ENCODE measurements around the gene ZDHHC20. TPM values are rescaled to one million over a fixed set of nuclear protein-coding genes. Genes with fewer than 3 reads are reported as not detected.
A peak's percentile ranks its signal among the peaks of the same experiment; 100 is the strongest.

The ZDHHC20 gene
- total RNA-seq, 4 donors from 2014 or later: 65.5 to 128 (median 84.4) TPM

DNA sequence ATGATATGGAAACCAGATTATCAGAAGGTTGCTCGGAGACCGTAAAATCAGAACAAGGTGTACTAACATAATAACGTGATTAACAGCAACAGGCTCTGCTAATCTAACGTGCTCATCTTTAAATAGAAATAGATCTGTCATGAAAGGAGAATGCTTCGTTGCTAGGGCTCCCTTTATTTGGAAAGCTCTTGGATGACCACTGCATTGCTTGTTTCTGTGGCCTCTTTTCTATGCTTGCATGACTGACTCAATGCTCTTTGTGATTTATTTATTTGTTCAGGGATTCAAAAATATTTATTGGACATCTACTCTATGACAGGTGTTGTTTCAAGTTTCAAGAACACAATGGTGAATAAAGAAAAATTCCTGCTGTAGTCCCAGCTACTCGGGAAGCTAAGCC, 22.3 kb upstream of the ZDHHC20 start:
- TF ChIP-seq POLR2A (IDR thresholded peaks at IDR 0.05): no peak
- TF ChIP-seq, protein P1, sequence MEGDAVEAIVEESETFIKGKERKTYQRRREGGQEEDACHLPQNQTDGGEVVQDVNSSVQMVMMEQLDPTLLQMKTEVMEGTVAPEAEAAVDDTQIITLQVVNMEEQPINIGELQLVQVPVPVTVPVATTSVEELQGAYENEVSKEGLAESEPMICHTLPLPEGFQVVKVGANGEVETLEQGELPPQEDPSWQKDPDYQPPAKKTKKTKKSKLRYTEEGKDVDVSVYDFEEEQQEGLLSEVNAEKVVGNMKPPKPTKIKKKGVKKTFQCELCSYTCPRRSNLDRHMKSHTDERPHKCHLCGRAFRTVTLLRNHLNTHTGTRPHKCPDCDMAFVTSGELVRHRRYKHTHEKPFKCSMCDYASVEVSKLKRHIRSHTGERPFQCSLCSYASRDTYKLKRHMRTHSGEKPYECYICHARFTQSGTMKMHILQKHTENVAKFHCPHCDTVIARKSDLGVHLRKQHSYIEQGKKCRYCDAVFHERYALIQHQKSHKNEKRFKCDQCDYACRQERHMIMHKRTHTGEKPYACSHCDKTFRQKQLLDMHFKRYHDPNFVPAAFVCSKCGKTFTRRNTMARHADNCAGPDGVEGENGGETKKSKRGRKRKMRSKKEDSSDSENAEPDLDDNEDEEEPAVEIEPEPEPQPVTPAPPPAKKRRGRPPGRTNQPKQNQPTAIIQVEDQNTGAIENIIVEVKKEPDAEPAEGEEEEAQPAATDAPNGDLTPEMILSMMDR (IDR thresholded peaks at IDR 0.05): no peak
- H3K4me3 ChIP-seq (ENCODE audit: low read depth, poor library complexity, severe bottlenecking): no peak overlapping the region
- intact Hi-C loops (cut with DNase I; ENCODE audit: low total_unique reads): loop anchor here (5.0 to 10.0 kb wide), 2 partner anchors 194 to 367 kb away; no protein-coding TSS in a partner anchor
- WGBS, 2 donors: 47 to 48% methylated on average over 6 of the region's 6 CpGs
- DNase-seq (ENCODE audit: low spot score in 2 of 2): no peak

DNA sequence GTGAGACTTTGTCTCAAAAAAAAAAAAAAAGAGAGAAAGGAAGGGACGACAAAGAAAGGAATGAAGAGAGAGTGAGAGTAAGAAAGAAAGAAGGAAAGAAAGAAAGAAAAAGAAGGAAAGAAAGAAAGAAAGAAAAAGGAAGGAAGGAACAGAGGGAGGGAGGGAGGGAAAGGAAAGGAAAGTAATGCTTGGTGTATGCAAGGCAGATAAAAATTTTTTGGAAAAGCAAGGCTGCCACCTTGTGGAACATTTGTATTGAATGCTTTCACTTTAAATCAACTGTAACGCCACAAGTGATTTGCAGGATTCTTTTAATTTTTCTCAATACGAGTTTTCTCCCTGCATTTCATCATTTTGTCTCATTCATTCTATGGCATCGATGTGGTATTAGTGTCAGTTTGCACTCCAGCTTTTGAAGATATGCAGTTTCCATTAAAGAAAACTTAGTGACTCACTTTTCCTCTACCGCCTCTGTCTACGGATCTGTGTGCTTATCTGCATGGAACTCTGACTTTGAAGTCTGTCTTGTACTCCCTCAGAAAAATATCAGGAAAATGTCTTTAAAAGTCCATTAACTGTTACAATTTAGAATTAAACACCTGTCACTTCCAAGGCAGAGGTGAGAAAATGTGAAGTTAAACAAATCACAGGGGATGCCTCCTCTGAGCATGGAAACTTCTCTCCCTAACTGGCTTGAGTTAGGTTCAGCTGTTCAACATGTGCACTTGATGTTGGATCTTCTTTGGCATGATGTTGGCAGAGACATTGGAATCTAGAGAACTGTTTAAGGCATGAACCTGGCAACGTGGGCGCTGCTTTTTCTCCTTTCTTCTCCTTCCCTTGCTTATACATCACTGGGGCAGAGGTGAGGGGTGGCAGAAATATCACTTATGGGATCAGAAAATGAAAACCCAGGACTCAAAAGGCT, 20.0 kb upstream of the ZDHHC20 start:
- DNase-seq (ENCODE audit: low spot score in 2 of 2): peak in 1 of 2 donors; percentile 61
- intact Hi-C loops (cut with DNase I; ENCODE audit: low total_unique reads): loop anchor here (5.0 kb wide), 1 partner anchor 182 kb away; no protein-coding TSS in a partner anchor
- 17 to 19% methylated on average over 8 of the region's 8 CpGs for WGBS, 2 donors
- no peak overlapping the region for H3K4me3 ChIP-seq (ENCODE audit: low read depth, poor library complexity, severe bottlenecking)
- TF ChIP-seq POLR2A (IDR thresholded peaks at IDR 0.05): no peak
- TF ChIP-seq, protein P1 (IDR thresholded peaks at IDR 0.05): no peak

DNA sequence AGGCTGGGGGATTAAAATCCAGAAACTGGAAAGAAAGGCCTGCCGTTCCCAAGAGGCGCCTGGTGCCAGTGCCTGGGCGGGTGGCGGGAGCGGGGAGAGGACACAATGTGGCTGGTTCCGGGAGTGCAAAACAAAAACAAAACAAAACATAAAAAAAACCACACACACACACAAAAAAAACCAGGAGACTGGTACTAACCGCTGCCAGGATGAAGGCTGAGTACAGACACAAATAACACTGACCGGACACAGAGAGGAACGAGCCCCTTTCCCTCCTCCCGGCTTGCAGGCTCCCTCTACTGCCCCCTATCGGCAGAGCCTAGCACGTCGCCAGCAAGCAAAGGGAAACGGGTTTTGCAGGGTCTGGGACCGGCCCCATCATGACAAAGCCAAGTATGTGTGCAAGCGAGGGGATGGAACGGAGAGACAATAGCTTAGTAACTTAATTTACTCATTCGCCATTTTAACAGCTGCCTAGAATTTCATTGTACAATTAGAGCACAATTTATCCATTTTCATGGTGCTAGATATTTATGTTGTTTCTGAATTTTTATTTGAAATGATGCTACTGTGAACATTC, 17.9 kb upstream of the ZDHHC20 start:
- intact Hi-C loops (cut with DNase I; ENCODE audit: low total_unique reads): loop anchor here (5.0 kb wide), 1 partner anchor 180 kb away; no protein-coding TSS in a partner anchor
- no peak for TF ChIP-seq POLR2A (IDR thresholded peaks at IDR 0.05)
- TF ChIP-seq, protein P1 (IDR thresholded peaks at IDR 0.05): peak in 2 of 3 donors; percentile 60 to 90
- 2 to 8% methylated on average over 18 of the region's 18 CpGs for WGBS, 2 donors
- H3K4me3 ChIP-seq (ENCODE audit: low read depth, poor library complexity, severe bottlenecking): no peak overlapping the region
- DNase-seq (ENCODE audit: low spot score in 2 of 2): peak; percentile 73 to 96

DNA sequence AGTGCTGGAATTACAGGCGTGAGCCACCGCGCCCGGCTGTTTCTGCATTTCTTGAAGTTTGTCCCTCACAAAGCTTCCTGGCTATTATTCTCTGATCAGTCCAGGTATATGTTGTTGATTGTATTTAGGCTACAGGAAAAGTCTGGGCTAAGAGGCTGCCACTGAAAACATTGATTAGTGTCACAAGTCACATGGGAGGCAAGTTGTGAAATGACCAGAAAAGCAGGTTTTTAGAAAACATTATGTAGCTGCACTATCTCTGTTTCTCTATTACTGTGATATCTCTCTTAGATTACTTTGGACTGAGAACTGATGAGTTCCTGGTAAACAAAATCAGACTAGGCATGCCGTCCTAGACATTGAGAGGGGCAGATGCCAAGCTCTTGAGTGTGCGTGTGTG, 16.0 kb upstream of the ZDHHC20 start:
- TF ChIP-seq POLR2A (IDR thresholded peaks at IDR 0.05): no peak
- TF ChIP-seq, protein P1 (IDR thresholded peaks at IDR 0.05): no peak
- intact Hi-C loops (cut with DNase I; ENCODE audit: low total_unique reads): loop anchor here (5.0 kb wide), 1 partner anchor 178 kb away; no protein-coding TSS in a partner anchor
- WGBS, 2 donors: 64 to 65% methylated on average over 6 of the region's 6 CpGs
- H3K4me3 ChIP-seq (ENCODE audit: low read depth, poor library complexity, severe bottlenecking): no peak overlapping the region
- no peak for DNase-seq (ENCODE audit: low spot score in 2 of 2)

DNA sequence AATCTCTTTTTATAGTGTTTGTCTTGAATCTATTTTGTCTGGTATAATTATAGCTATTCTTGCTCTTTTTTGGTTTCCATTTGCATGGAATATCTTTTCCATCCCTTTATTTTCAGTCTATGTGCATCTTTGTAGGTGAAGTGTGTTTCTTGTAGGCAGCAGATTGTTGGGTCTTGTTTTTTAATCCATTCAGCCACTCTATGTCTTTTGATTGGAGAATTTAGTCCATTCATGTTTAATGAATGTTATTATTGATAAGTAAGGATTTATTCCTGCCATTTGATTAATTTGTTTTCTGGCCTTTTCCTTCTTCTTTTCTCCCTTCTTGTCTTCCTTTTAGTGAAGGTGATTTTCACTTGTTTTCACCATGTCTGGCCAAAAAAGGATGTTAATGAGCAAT, 11.7 kb upstream of the ZDHHC20 start:
- intact Hi-C loops (cut with DNase I; ENCODE audit: low total_unique reads): no loop called here
- no peak for DNase-seq (ENCODE audit: low spot score in 2 of 2)
- TF ChIP-seq, protein P1 (IDR thresholded peaks at IDR 0.05): no peak
- no peak for TF ChIP-seq POLR2A (IDR thresholded peaks at IDR 0.05)
- H3K4me3 ChIP-seq (ENCODE audit: low read depth, poor library complexity, severe bottlenecking): no peak overlapping the region

Data from lower leg skin (tissue), 4 donors.